HG02885 (cell line): ENCODE results near the gene C1QL3.

Source experiments
- ATAC-seq: cut with Tn5 transposase; IDR thresholded peaks from one replicate; pipeline ENCODE4 v1.9.1; 2021; ENCODE audit warnings: mild to moderate bottlenecking; ENCODE audit not compliant: unreplicated experiment, poor library complexity

The C1QL3 gene

DNA sequence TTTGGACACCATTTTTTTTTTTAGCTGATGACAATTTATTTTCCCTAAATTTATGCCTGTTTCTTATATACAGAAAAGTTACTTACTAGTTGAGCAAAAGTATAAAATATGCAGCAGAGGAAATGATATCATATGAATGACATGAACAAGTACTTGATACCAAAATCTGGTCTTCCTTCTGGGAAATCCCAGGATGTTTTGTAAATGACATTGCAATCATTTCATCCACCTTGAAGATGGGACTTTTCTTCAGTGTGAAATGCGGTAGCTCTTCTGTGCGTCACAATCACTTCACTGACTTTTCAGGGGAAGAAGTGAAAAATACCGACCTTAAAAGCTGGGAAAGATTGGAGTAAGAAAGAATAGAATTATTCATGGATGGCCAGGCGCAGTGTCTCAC lies 23.8 kb downstream of the C1QL3 start:
- no peak for ATAC-seq

GRCh38 chr10:16493884-16494536 lies 27.7 kb downstream of the C1QL3 start:
- ATAC-seq, result no peak

DNA sequence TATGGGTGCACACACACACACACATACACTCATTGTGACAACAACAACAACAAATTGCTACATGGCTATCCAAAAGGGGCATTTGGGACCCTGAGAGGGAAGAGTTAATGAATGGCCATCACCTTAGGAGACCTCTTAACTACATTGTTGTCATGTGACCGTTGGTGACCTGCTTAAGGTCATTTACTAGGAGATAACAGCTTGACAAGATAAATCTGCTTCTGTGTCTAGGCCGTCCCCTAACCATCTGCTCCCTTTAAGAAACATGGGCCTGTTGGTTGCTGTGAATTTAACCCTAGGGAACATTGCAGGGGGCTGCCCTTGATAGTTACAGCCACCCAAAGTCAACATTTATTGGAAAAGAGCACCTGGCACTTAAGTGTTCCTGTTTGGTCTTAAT lies 29.7 kb downstream of the C1QL3 start:
- ATAC-seq, result no peak

GRCh38 chr10:16490511-16490910 lies 31.2 kb downstream of the C1QL3 start:
- ATAC-seq, result no peak

DNA sequence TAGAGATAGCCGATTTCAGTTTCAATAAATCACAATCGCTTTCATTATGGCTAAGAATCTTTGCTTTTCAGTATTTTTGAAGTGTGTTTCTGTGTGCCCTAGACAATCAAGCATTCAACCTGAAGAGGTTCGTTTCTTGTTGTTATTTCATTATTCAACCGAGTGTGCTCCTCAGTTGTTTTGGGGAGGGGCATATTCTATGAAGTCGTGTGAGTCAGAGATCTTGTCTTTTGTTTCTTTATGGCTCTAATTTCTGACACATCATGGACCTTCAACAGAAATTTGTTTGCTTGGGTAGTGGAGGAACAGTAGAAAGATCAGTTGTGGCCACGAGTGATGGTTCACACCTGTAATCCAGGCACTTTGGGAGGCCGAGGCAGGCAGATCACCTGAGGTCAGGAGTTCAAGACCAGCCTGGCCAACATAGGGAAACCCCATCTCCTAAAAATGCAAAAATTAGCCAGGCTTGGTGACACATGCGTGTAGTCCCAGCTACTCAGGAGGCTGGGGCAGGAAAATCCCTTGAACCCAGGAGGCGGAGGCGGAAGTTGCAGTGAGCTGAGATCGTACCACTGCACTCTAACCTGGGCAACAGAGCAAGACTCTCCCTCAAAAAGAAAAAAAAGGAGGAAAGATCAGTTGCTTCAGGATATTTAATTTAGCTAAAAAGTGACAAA lies 38.3 kb downstream of the C1QL3 start:
- ATAC-seq, result peak; percentile 73

DNA sequence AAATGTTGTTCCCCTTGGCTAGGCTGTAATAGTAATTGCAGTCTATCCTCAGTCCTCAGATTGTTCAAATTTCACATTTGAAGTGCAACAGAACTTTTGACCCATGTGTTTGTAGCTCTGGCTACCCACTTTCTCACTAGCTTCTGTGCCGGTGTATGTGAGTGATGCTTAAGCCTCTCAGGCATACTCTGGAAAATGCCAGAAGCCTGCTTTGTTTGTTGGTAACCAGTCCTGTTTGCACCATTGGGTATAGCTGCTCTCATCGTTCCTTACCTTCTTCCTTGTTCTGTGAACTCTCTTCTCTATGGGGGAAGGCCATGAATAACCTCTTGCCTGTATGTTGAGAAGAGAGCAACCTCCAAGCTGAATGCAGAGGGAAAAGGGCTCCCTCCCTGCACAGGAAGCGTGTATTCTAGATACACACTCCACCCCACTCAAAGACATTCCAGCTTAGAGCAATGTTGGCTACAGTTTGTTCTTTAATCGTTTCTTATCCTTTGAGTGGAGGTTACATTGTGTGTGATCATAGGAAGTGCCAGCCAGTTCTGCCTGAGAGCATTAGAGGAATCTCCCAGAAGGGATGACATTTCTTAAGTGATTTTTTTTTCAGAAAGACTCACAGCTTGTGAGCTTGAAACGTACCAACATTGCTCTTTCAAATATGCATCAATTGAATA lies 40.5 kb downstream of the C1QL3 start:
- no peak for ATAC-seq

- ATAC-seq, result no peak
These were observed 42.9 kb downstream of the C1QL3 start for GRCh38 chr10:16478801-16479200.

DNA sequence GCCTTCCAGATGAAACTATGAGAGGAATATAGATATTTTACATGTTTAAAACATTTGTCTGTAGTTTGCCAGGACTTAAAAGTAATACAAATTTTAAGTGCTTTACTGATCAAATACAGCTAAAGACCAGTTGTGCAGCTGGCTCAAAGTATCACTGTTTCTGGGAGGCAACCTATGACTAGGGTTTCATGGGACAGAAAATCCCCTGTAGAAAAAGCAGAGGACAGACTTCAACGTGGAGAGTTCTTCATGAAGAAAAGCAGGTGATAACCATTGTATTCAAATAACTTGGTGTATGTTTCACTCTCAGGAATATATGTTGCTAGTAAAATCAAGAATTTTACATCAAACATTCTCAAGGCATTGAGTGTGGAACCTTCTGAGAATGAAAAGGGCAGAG lies 43.9 kb downstream of the C1QL3 start:
- ATAC-seq, result no peak

GRCh38 chr10:16472828-16473227 lies 48.9 kb downstream of the C1QL3 start:
- no peak for ATAC-seq

- no peak for ATAC-seq
These were observed 50.9 kb downstream of the C1QL3 start for GRCh38 chr10:16470747-16471146.

- ATAC-seq, result no peak
These were observed 55.7 kb downstream of the C1QL3 start for GRCh38 chr10:16466001-16466400.
